SK-N-MC (cell line): ENCODE measurements around the gene UBD.

Experiments
- EZH2 ChIP-seq: fragments of 200-600 bp; sonication (generic); IDR thresholded peaks from one replicate; pipeline ENCODE4 v1.6.1; 2017; ENCODE audit warnings: antibody characterized with exemption
- POLR2AphosphoS5 ChIP-seq: IDR thresholded peaks from 2 replicates; pipeline ENCODE4 v1.6.1; 2012; ENCODE audit warnings: mild to moderate bottlenecking, low read depth, low read length, borderline replicate concordance

GRCh38 chr6:29608131-29608530 is 48.6 kb upstream of the UBD start:
- TF ChIP-seq EZH2 (no peak), POLR2AphosphoS5 (no peak)
